GM18511 (cell line): ENCODE results near the gene OSBPL9.
"Not testable (repeated sequence)": the region's sequence is repeated elsewhere in the genome, so short reads cannot be mapped to it uniquely, and the experiment has no call there.

Source experiments
- ATAC-seq: cut with Tn5 transposase; IDR thresholded peaks from one replicate; pipeline ENCODE4 v1.9.1; 2021; ENCODE audit warnings: mild to moderate bottlenecking, moderate library complexity; ENCODE audit not compliant: unreplicated experiment

The OSBPL9 gene

GRCh38 chr1:51634618-51635017 is 17.7 kb downstream of the OSBPL9 start:
- no peak for ATAC-seq

GRCh38 chr1:51635615-51636014 is 18.7 kb downstream of the OSBPL9 start:
- no peak for ATAC-seq

GRCh38 chr1:51636191-51636590 is 19.3 kb downstream of the OSBPL9 start:
- ATAC-seq, result no peak

- no peak for ATAC-seq
These were observed 20.1 kb downstream of the OSBPL9 start for GRCh38 chr1:51636764-51637522.

- ATAC-seq, result no peak
These were observed 21.5 kb downstream of the OSBPL9 start for GRCh38 chr1:51638350-51638749.

GRCh38 chr1:51639694-51640093 is 22.8 kb downstream of the OSBPL9 start:
- ATAC-seq, result no peak

- no peak for ATAC-seq
These were observed 24.2 kb downstream of the OSBPL9 start for GRCh38 chr1:51641096-51641495.

GRCh38 chr1:51642739-51643142 is 25.8 kb downstream of the OSBPL9 start:
- no peak for ATAC-seq

- ATAC-seq, result no peak
These were observed 26.5 kb downstream of the OSBPL9 start for GRCh38 chr1:51643362-51643761.

GRCh38 chr1:51644020-51644419 is 27.1 kb downstream of the OSBPL9 start:
- ATAC-seq, result no peak

- ATAC-seq, result no peak
These were observed 27.8 kb downstream of the OSBPL9 start for GRCh38 chr1:51644533-51645197.

GRCh38 chr1:51646592-51646991 is 29.7 kb downstream of the OSBPL9 start:
- not testable (repeated sequence) for ATAC-seq

- no peak for ATAC-seq
These were observed 31.6 kb downstream of the OSBPL9 start for GRCh38 chr1:51648180-51649109.

- no peak for ATAC-seq
These were observed 32.8 kb downstream of the OSBPL9 start for GRCh38 chr1:51649593-51650091.

- no peak for ATAC-seq
These were observed 33.3 kb downstream of the OSBPL9 start for GRCh38 chr1:51650198-51650597.

GRCh38 chr1:51651552-51651942 is 34.7 kb downstream of the OSBPL9 start:
- no peak for ATAC-seq

GRCh38 chr1:51652599-51652998 is 35.7 kb downstream of the OSBPL9 start:
- no peak for ATAC-seq

- ATAC-seq, result no peak
These were observed 36.2 kb downstream of the OSBPL9 start for GRCh38 chr1:51653127-51653526.

- no peak for ATAC-seq
These were observed 37.1 kb downstream of the OSBPL9 start for GRCh38 chr1:51654000-51654399.

- no peak for ATAC-seq
These were observed 39.5 kb downstream of the OSBPL9 start for GRCh38 chr1:51656374-51656773.

GRCh38 chr1:51660580-51660979 is 43.7 kb downstream of the OSBPL9 start:
- ATAC-seq, result no peak
